OCI-LY7 (cell line): ENCODE results near the gene VAMP8.

Experiments
- EZH2phosphoT487 ChIP-seq: fragments of 200-600 bp; sonication (generic); IDR thresholded peaks from 2 replicates; pipeline ENCODE4 v1.6.1; 2018; ENCODE audit warnings: low read depth, borderline replicate concordance, mild to moderate bottlenecking, mixed run types, antibody characterized with exemption, low read length, moderate library complexity, mixed read lengths
- TF ChIP-seq, protein P1 (sequence below): fragments of 200-600 bp; sonication (generic); conservative IDR thresholded peaks from 2 replicates; pipeline ENCODE4 v1.5.1; 2014; ENCODE audit warnings: mild to moderate bottlenecking, antibody characterized with exemption, low read length, moderate library complexity, mixed read lengths

DNA sequence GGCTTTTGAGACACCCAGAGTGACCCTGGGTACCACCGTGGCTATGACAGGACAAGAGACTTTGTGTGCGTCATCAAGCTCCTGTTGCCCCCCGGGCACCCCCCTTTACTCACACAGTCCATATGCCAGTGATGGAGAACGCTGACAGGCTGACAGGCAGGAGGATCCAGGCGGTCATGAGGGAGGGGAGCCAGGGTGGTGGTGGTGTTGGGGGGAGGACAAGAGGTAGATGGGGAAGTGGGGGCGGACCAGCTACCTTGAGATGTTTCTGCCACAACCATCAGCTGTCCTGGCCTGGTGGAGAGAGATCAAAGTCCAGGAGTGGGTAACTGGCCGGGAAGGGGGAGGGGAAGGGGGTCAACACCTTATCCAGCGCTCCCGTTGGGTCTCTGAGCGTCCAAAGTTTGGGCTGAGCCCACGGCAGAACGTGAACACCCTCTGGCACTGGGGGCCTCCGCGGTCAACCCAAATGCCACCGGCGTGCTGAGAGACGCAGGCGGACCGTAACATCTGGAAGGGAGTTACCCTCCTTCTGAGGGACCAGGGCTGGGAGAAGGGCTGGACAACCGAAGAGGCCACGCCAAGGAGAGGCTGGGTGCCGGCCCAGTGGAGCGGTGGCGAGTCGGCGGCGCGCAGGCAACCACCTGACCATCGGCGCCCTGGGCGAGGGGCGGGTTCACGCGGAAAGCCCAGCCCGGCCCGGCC is 24.5 kb downstream of the VAMP8 start:
- TF ChIP-seq, protein P1, sequence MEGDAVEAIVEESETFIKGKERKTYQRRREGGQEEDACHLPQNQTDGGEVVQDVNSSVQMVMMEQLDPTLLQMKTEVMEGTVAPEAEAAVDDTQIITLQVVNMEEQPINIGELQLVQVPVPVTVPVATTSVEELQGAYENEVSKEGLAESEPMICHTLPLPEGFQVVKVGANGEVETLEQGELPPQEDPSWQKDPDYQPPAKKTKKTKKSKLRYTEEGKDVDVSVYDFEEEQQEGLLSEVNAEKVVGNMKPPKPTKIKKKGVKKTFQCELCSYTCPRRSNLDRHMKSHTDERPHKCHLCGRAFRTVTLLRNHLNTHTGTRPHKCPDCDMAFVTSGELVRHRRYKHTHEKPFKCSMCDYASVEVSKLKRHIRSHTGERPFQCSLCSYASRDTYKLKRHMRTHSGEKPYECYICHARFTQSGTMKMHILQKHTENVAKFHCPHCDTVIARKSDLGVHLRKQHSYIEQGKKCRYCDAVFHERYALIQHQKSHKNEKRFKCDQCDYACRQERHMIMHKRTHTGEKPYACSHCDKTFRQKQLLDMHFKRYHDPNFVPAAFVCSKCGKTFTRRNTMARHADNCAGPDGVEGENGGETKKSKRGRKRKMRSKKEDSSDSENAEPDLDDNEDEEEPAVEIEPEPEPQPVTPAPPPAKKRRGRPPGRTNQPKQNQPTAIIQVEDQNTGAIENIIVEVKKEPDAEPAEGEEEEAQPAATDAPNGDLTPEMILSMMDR: no peak
- TF ChIP-seq EZH2phosphoT487: no peak
